GM21526 (cell line): Measurements from ENCODE around the gene RSAD2.

Experiments used
- ATAC-seq: cut with Tn5 transposase; IDR thresholded peaks from one replicate; pipeline ENCODE4 v1.9.1; 2021; ENCODE audit warnings: moderate library complexity; ENCODE audit not compliant: unreplicated experiment, low FRiP score

The RSAD2 gene

GRCh38 chr2:6941299-6942046 is 63.9 kb downstream of the RSAD2 start:
- no peak for ATAC-seq

- ATAC-seq, result no peak
Measured at GRCh38 chr2:6942848-6943247, 65.3 kb downstream of the RSAD2 start.

DNA sequence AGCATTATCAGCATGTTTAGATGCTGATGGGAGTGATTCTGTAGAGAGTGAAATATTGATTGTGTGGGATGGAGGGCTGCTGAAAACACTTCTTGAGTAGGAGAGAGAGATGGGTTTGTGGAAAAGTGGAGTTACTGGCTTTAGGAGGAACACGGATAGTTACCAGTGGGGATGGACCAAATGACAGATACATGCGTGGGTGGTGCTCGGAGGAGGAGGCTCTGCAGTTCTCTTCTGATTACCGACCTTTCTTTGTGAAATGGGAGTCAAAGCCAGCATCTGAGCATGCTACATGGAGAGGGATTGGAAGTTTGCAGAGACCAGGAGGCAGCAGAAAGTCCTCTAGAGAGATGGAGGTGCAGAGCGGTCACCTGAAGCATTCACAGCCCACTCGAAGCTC is 65.9 kb downstream of the RSAD2 start:
- ATAC-seq, result no peak

- no peak for ATAC-seq
Measured at GRCh38 chr2:6943971-6944370, 66.4 kb downstream of the RSAD2 start.

DNA sequence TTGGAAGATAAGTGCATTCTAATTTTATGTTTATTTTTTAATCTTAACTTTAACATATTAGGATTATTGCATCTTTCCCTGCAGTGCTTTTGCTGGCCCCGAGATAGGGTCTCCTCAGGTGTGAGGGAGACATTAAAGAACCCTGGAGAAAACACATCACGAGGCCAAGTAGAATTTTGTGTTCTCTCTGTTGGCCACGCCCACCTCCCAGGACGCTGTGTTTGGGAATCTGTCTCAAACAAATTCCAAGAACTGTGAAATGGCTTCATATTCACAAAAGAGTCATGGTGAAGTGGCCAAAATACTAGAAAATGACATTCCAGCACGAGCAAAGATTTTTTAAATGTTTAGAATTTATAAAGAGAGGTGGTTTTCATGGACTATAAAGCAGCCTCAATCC is 67.0 kb downstream of the RSAD2 start:
- no peak for ATAC-seq

DNA sequence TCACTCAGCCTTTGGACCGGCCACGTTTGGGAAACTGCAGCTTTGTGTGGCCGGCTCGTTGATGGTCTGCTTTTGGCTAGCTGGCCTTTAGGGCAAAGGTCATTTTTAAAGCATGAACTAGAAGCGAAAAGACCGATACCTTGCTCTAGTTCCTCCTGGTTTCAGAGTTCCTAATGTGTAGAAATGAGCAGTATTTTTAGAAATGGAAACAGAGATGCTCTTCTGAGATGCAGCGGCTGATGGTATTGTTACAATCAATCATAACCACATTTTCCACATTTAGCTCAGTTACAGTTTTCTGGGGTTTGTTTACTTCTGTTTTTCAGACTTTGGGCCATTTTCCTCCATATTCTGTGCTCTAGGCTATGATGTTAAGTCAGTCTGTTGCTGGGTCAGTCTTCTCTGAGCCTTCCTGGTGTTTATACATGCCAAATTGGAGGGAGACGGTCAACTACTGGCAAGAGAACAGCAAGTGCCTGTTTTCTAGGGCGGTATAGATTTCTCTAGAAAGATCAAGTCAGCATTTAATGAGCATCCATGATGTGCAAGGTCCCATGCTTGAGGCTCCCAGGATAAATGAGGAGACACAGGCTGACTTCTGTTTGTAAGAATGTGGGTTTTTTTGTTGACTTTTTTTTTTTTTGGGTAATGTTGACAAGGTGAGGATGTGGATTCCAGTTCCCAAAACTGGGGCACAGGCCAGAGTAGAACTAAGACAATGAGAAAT is 67.7 kb downstream of the RSAD2 start:
- ATAC-seq, result peak; percentile 92

- no peak for ATAC-seq
Measured at GRCh38 chr2:6945821-6946220, 68.2 kb downstream of the RSAD2 start.

- ATAC-seq, result no peak
Measured at GRCh38 chr2:6946722-6947121, 69.1 kb downstream of the RSAD2 start.
